IMR-90 (cell line): ENCODE data around the gene FJX1. TPM values are rescaled to one million over a fixed set of nuclear protein-coding genes. Genes with fewer than 3 reads are reported as not detected.

Experiments used
- ATAC-seq: fragments of 200-7000 bp; cut with Tn5 transposase; 2 replicates; pipeline ENCODE4 v1.9.1; 2020; ENCODE audit warnings: low read depth, mild to moderate bottlenecking, moderate library complexity
- BruUV-seq: library from RNA; stranded (reverse); fragments of 400-500 nt; replicated peaks from 2 replicates; lab custom pipeline; 2021; lab: Mats Ljungman, UMichigan
- CTCF ChIA-PET: fragments of 300-600 bp; formaldehyde crosslinking; extraction: SDS; loops from one replicate; lab custom pipeline; 2021; ENCODE audit warnings: antibody characterized with exemption; lab: Yijun Ruan, JAX
- POLR2A ChIA-PET: fragments of 300-600 bp; sonication (Branson Sonifier 250); formaldehyde crosslinking; loops from one replicate; lab custom pipeline; 2022; ENCODE audit warnings: antibody characterized with exemption; ENCODE audit not compliant: unreplicated experiment; lab: Charles Lee
- DNase-seq: peaks from one replicate; pipeline ENCODE4 v3.0.0; 2013
- H2AFZ ChIP-seq: replicated peaks from 2 replicates; pipeline ENCODE3; 2013; ENCODE audit warnings: low read length, mild to moderate bottlenecking; ENCODE audit not compliant: poor library complexity
- H2AK5ac ChIP-seq: 2 replicates; pipeline ENCODE4 v1.6.1; 2013; ENCODE audit warnings: low read depth, low read length, inconsistent platforms
- H2AK9ac ChIP-seq: replicated peaks from 2 replicates; pipeline ENCODE3; 2013; ENCODE audit warnings: mild to moderate bottlenecking, low read depth, low read length, moderate library complexity; ENCODE audit not compliant: poor library complexity
- H2BK120ac ChIP-seq: 2 replicates; pipeline ENCODE4 v1.6.1; 2013; ENCODE audit warnings: low read depth, low read length, inconsistent platforms
- H2BK15ac ChIP-seq: 3 replicates; pipeline ENCODE4 v1.6.1; 2013; ENCODE audit warnings: low read depth, low read length, inconsistent platforms
- H2BK20ac ChIP-seq: 2 replicates; pipeline ENCODE4 v1.6.1; 2013; ENCODE audit warnings: low read depth, mild to moderate bottlenecking, inconsistent platforms, low read length, moderate library complexity
- H2BK5ac ChIP-seq: 2 replicates; pipeline ENCODE4 v1.6.1; 2013; ENCODE audit warnings: mild to moderate bottlenecking, low read depth, low read length, inconsistent platforms; ENCODE audit not compliant: poor library complexity, severe bottlenecking
- H3K14ac ChIP-seq: replicated peaks from 2 replicates; pipeline ENCODE4 v1.6.1; 2013; ENCODE audit warnings: low read depth, low read length, inconsistent platforms
- H3K18ac ChIP-seq: 2 replicates; pipeline ENCODE4 v1.6.1; 2013; ENCODE audit warnings: low read depth, low read length, control low read depth
- H3K23ac ChIP-seq: 2 replicates; pipeline ENCODE4 v1.6.1; 2013; ENCODE audit warnings: low read depth, low read length, inconsistent platforms
- H3K27ac ChIP-seq: 2 replicates; pipeline ENCODE4 v1.5.1; 2013; ENCODE audit warnings: mild to moderate bottlenecking, control low read depth, low read length; ENCODE audit not compliant: insufficient read depth
- H3K27me3 ChIP-seq: 2 replicates; pipeline ENCODE4 v1.6.1; 2013; ENCODE audit warnings: low read length; ENCODE audit not compliant: control insufficient read depth, insufficient read depth
- H3K36me3 ChIP-seq: 2 replicates; pipeline ENCODE4 v1.6.1; 2013; ENCODE audit warnings: low read length, mixed read lengths; ENCODE audit not compliant: control insufficient read depth, insufficient read depth
- H3K4ac ChIP-seq: 2 replicates; pipeline ENCODE4 v1.6.1; 2013; ENCODE audit warnings: low read depth, low read length, inconsistent platforms
- H3K4me1 ChIP-seq: 2 replicates; pipeline ENCODE4 v1.6.1; 2013; ENCODE audit warnings: low read length, mixed read lengths; ENCODE audit not compliant: control insufficient read depth, insufficient read depth
- H3K4me2 ChIP-seq: 2 replicates; pipeline ENCODE4 v1.6.1; 2013; ENCODE audit warnings: low read depth, mild to moderate bottlenecking, control low read depth, low read length, moderate library complexity
- H3K4me3 ChIP-seq: 2 replicates; pipeline ENCODE4 v1.5.1; 2013; ENCODE audit warnings: low read depth, mild to moderate bottlenecking, control low read depth, low read length, moderate library complexity; ENCODE audit not compliant: insufficient read depth
- H3K56ac ChIP-seq: 2 replicates; pipeline ENCODE4 v1.6.1; 2013; ENCODE audit warnings: low read length, inconsistent platforms; ENCODE audit not compliant: insufficient read depth; ENCODE audit errors: extremely low read depth
- H3K79me1 ChIP-seq, 2 experiments: 2 replicates each; pipeline ENCODE4 v1.6.1; 2013; ENCODE audit warnings: low read length in 2 of 2, inconsistent platforms in 1 of 2, low read depth in 1 of 2
- H3K9ac ChIP-seq: 2 replicates; pipeline ENCODE4 v1.6.1; 2013; ENCODE audit warnings: low read depth, low read length, control low read depth
- H3K9me1 ChIP-seq: 2 replicates; pipeline ENCODE4 v1.6.1; 2013; ENCODE audit warnings: low read length, inconsistent platforms; ENCODE audit not compliant: insufficient read depth
- H3K9me3 ChIP-seq: 2 replicates; pipeline ENCODE4 v1.6.1; 2013; ENCODE audit warnings: low read length; ENCODE audit not compliant: control insufficient read depth, insufficient read depth
- H4K20me1 ChIP-seq: 2 replicates; pipeline ENCODE4 v1.6.1; 2013; ENCODE audit warnings: low read length, inconsistent platforms; ENCODE audit not compliant: insufficient read depth
- H4K5ac ChIP-seq: 2 replicates; pipeline ENCODE4 v1.6.1; 2013; ENCODE audit warnings: mild to moderate bottlenecking, low read depth, low read length, control low read depth
- H4K8ac ChIP-seq, 2 experiments: 2 replicates each; pipeline ENCODE4 v1.6.1; 2013; ENCODE audit warnings: low read depth in 2 of 2, low read length in 2 of 2, control low read depth in 1 of 2, inconsistent platforms in 1 of 2
- H4K91ac ChIP-seq: 2 replicates; pipeline ENCODE4 v1.6.1; 2013; ENCODE audit warnings: low read depth, low read length, inconsistent platforms; ENCODE audit not compliant: insufficient read depth
- CHD1 ChIP-seq: IDR thresholded peaks from 2 replicates; pipeline ENCODE4 v1.6.1; 2012; ENCODE audit warnings: low read depth, low read length, improper control_type of control experiment
- ELK1 ChIP-seq: fragments of 150-350 bp; IDR thresholded peaks from 2 replicates; pipeline ENCODE4 v1.6.1; 2016; ENCODE audit warnings: low read depth, mild to moderate bottlenecking, low read length, moderate library complexity, borderline replicate concordance
- MXI1 ChIP-seq: IDR thresholded peaks from 2 replicates; pipeline ENCODE4 v1.6.1; 2012; ENCODE audit warnings: low read depth, mild to moderate bottlenecking, low read length, moderate library complexity, borderline replicate concordance
- POLR2A ChIP-seq: IDR thresholded peaks from 2 replicates; pipeline ENCODE4 v1.6.1; 2012; ENCODE audit warnings: mild to moderate bottlenecking, low read depth, low read length
- RAD21 ChIP-seq: IDR thresholded peaks from 2 replicates; pipeline ENCODE4 v1.6.1; 2012; ENCODE audit warnings: low read length, improper control_type of control experiment
- RCOR1 ChIP-seq: IDR thresholded peaks from 2 replicates; pipeline ENCODE4 v1.6.1; 2012; ENCODE audit warnings: mild to moderate bottlenecking, low read length, improper control_type of control experiment; ENCODE audit not compliant: insufficient replicate concordance
- RFX5 ChIP-seq: IDR thresholded peaks from 2 replicates; pipeline ENCODE4 v1.8.0; 2012; ENCODE audit warnings: low read depth, mild to moderate bottlenecking, low read length, moderate library complexity
- USF2 ChIP-seq: fragments of 150-350 bp; IDR thresholded peaks from 2 replicates; pipeline ENCODE4 v1.6.1; 2017; ENCODE audit warnings: mild to moderate bottlenecking, antibody characterized with exemption, low read length, low read depth
- WGBS, 2 experiments: methylation state at CpG; one replicate each; pipeline versions ENCODE4 v1.1.5 to v1.1.7; 2013; ENCODE audit warnings: missing lambda C conversion rate in 2 of 2; ENCODE audit not compliant: insufficient read length in 1 of 2; ENCODE audit errors: extremely low coverage in 2 of 2; 5-methylcytosine and 5-hydroxymethylcytosine counted together
- dilution Hi-C: fragments of 300-500 bp; cut with HindIII; formaldehyde crosslinking; loops from one replicate; pipeline ENCODE4 v1.14.3; 2018; ENCODE audit warnings: low sequenced_read_pairs; ENCODE audit not compliant: unreplicated experiment
- in situ Hi-C: fragments of 300-500 bp; cut with MboI; formaldehyde crosslinking; loops from 3 replicates; pipeline ENCODE4 v1.14.3; 2019; ENCODE audit warnings: low sequenced_read_pairs, inconsistent platforms, mixed read lengths
- intact Hi-C: fragments of 100-400 bp; cut with micrococcal nuclease; formaldehyde crosslinking; loops from 2 replicates; pipeline ENCODE4 v1.10.0; 2022
- polyA plus RNA-seq, 3 experiments: library from polyadenylated mRNA; depleted of rRNA; stranded (reverse); fragments of >200 nt; gene quantifications; 2 replicates each; pipeline ENCODE4 v1.2.3, GENCODE V29; 2012; ENCODE audit warnings: low replicate concordance in 1 of 3
- total RNA-seq: library from RNA; depleted of rRNA; stranded (reverse); fragments of >200 nt; gene quantifications from 2 replicates; pipeline ENCODE4 v1.2.3, GENCODE V29; 2012

Gene FJX1
- total and polyA plus RNA-seq, 2 of the 4 experiments (the other 2 are of a cell fraction) = 8.4 to 11.2 TPM

- DNase-seq (peak; percentile 14), ATAC-seq (no peak)
- Histone ChIP-seq H4K8ac (no peak overlapping the region), H4K20me1 (peaks cover 14% of the 10 kb centered on the region), H3K9me1 (peaks cover 3% of the 10 kb centered on the region; the same call in 1 of the 2 replicates), H3K27ac (no peak overlapping the region), H4K5ac (no peak overlapping the region), H3K14ac (no peak overlapping the region), H3K36me3 (peaks cover 2% of the 10 kb centered on the region; the same call in 1 of the 2 replicates), H2AFZ (no peak overlapping the region), H2BK5ac (no peak overlapping the region), H2BK120ac (no peak overlapping the region), H3K27me3 (no peaks in the 10 kb centered on the region), H2BK20ac (no peak overlapping the region), H3K9me3 (peaks cover 3% of the 10 kb centered on the region), H2BK15ac (no peak overlapping the region), H3K4me2 (peak overlapping the region; percentile 86; the same call in 1 of the 2 replicates), H4K91ac (no peak overlapping the region), H3K79me1 (peaks cover 19 to 49% of the 10 kb centered on the region in 2 experiments), H3K18ac (no peak overlapping the region), H3K4me1 (peaks cover 11% of the 10 kb centered on the region), H3K4ac (no peak overlapping the region), H3K9ac (no peak overlapping the region), H2AK5ac (no peak overlapping the region), H2AK9ac (no peak overlapping the region), H3K4me3 (no peak overlapping the region), H3K23ac (no peak overlapping the region), H3K56ac (no peak overlapping the region)
- no TSS peak for BruUV-seq
- in situ Hi-C loops (no loop called here), intact Hi-C loops (no loop called here), dilution Hi-C loops (no loop called here)
- POLR2A ChIA-PET = interaction anchor here (0.6 kb wide), 2 partner anchors 24 to 595 kb away, joined by 3 read pairs; no protein-coding TSS in a partner anchor
- CTCF ChIA-PET = no interaction called here
- WGBS, 2 experiments = no CpG with 5 or more reads among the region's 5 CpGs
- TF ChIP-seq USF2 (no peak), POLR2A (no peak), MXI1 (no peak), CHD1 (no peak), ELK1 (no peak), RAD21 (no peak), RFX5 (no peak), RCOR1 (no peak)
These were observed 46.7 kb downstream of the FJX1 start for GRCh38 chr11:35664977-35665441.
